Endodermal cell (in vitro differentiated cells): ENCODE measurements around the gene C4orf36. TPM values are rescaled to one million over a fixed set of nuclear protein-coding genes. Genes with fewer than 3 reads are reported as not detected.
A peak's percentile ranks its signal among the peaks of the same experiment; 100 is the strongest.

ENCODE experiments used
- DNase-seq: peaks from one replicate; pipeline ENCODE4 v3.0.0-alpha.2; 2017
- H3K27ac ChIP-seq: 2 replicates; pipeline ENCODE4 v1.5.1; 2013; ENCODE audit warnings: mild to moderate bottlenecking, low read depth, low read length, moderate library complexity
- H3K27me3 ChIP-seq: 2 replicates; pipeline ENCODE4 v1.6.1; 2013; ENCODE audit warnings: mild to moderate bottlenecking, low read length, moderate library complexity; ENCODE audit not compliant: insufficient read depth, control insufficient read depth, poor library complexity, severe bottlenecking
- H3K36me3 ChIP-seq: 2 replicates; pipeline ENCODE4 v1.7.0; 2013; ENCODE audit warnings: mild to moderate bottlenecking, low read length, moderate library complexity; ENCODE audit not compliant: control insufficient read depth, insufficient read depth
- H3K4me1 ChIP-seq: one replicate; pipeline ENCODE4 v1.7.0; 2013; ENCODE audit warnings: low read length; ENCODE audit not compliant: control insufficient read depth, insufficient read depth
- H3K4me3 ChIP-seq: 2 replicates; pipeline ENCODE4 v1.5.1; 2013; ENCODE audit warnings: mild to moderate bottlenecking, low read length, moderate library complexity
- H3K9ac ChIP-seq: 2 replicates; pipeline ENCODE4 v1.6.1; 2013; ENCODE audit warnings: mild to moderate bottlenecking, low read length, moderate library complexity; ENCODE audit not compliant: poor library complexity, severe bottlenecking; ENCODE audit errors: extremely low read depth
- H3K9me3 ChIP-seq: 2 replicates; pipeline ENCODE4 v1.6.1; 2013; ENCODE audit warnings: mild to moderate bottlenecking, low read length, moderate library complexity; ENCODE audit not compliant: control insufficient read depth
- H3K27ac Mint-ChIP-seq: 2 replicates; pipeline ENCODE4 v1.8.0; 2020; ENCODE audit warnings: mixed read lengths
- H3K27me3 Mint-ChIP-seq: 2 replicates; pipeline ENCODE4 v1.8.0; 2021; ENCODE audit warnings: mild to moderate bottlenecking, mixed read lengths; ENCODE audit not compliant: insufficient read depth
- H3K36me3 Mint-ChIP-seq: 2 replicates; pipeline ENCODE4 v1.8.0; 2020; ENCODE audit warnings: low read depth, mixed read lengths
- H3K4me1 Mint-ChIP-seq: 2 replicates; pipeline ENCODE4 v1.8.0; 2020; ENCODE audit warnings: mixed read lengths
- H3K4me3 Mint-ChIP-seq: 2 replicates; pipeline ENCODE4 v1.8.0; 2020; ENCODE audit warnings: mild to moderate bottlenecking, moderate library complexity, mixed read lengths
- H3K9me3 Mint-ChIP-seq: 2 replicates; pipeline ENCODE4 v1.8.0; 2020; ENCODE audit warnings: mild to moderate bottlenecking, mixed read lengths
- CTCF ChIP-seq: fragments of 200-600 bp; sonication (generic); conservative IDR thresholded peaks from 2 replicates; pipeline ENCODE4 v1.5.0; 2021; ENCODE audit warnings: antibody characterized with exemption, mild to moderate bottlenecking
- WGBS, 2 experiments: methylation state at CpG; one replicate each; pipeline versions ENCODE4 v1.1.5 to v1.1.7; 2013; ENCODE audit warnings: missing lambda C conversion rate in 2 of 2, mixed read lengths in 1 of 2; ENCODE audit not compliant: insufficient coverage in 1 of 2, insufficient read length in 1 of 2; 5-methylcytosine and 5-hydroxymethylcytosine counted together
- total RNA-seq, 2 donors: library from RNA; stranded (reverse); fragmentation: NEBNext Ultra II Directional in 1 of 2; extraction: Animal tissue kit (Norgen Biotek cat#: 25700) in 1 of 2; gene quantifications; 2 replicates in 1 of 2; 3 replicates in 1 of 2; pipeline ENCODE4 v1.2.1, GENCODE V29; 2021

C4orf36 gene
- total RNA-seq, 2 donors from 2014 or later = 2.2 to 3.7 TPM

GRCh38 chr4:86928400-86929255, 36.4 kb upstream of the C4orf36 start:
- H3K36me3 ChIP-seq = peaks cover 10% of the 10 kb centered on the region
- WGBS, 2 experiments = 91 to 93% methylated on average over 10 of the region's 10 CpGs
- no peak overlapping the region for H3K27ac ChIP-seq
- H3K27me3 ChIP-seq = no peaks in the 10 kb centered on the region
- TF ChIP-seq CTCF = no peak
- DNase-seq = no peak
- no peak overlapping the region for H3K4me3 Mint-ChIP-seq
- H3K9me3 ChIP-seq = no peaks in the 10 kb centered on the region
- H3K27ac Mint-ChIP-seq = no peak overlapping the region
- no peaks in the 10 kb centered on the region for H3K4me1 ChIP-seq
- peaks cover 2% of the 10 kb centered on the region for H3K4me1 Mint-ChIP-seq
- no peak overlapping the region for H3K9ac ChIP-seq
- no peak overlapping the region for H3K4me3 ChIP-seq
- H3K36me3 Mint-ChIP-seq = peaks cover 35% of the 10 kb centered on the region
- H3K27me3 Mint-ChIP-seq = no peaks in the 10 kb centered on the region
- H3K9me3 Mint-ChIP-seq = no peaks in the 10 kb centered on the region

DNA sequence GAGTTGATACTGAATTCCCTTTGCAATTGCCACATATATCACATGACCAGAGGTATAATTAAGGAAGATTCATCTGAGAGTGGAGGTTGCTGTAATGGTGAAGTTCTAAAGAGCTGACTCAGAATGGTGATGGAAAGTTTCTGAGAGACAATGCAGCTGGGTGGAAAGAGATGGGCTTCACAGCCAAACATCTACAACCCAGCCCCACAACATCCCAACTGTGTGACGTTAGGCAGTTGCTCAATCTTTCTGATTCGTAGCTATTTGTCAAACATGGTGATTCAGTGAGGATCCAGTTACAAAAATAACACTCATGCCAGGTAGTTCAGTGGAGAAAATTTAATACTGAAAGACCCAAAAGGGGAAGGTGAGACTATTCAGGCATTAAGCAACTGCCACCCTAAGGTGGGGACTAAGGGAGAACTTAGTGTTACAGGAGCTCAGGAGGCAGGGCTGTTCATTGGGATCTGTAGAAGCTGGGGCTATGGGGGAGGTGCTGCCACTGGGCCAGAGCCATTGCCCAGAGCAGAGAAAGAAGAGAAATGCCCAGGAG, 35.7 kb upstream of the C4orf36 start:
- no peak for DNase-seq
- Histone ChIP-seq H3K4me3 (no peak overlapping the region), H3K36me3 (peaks cover 10% of the 10 kb centered on the region), H3K4me1 (no peaks in the 10 kb centered on the region), H3K27me3 (no peaks in the 10 kb centered on the region), H3K9ac (no peak overlapping the region), H3K9me3 (no peaks in the 10 kb centered on the region), H3K27ac (no peak overlapping the region)
- Mint-ChIP-seq H3K4me1 (no peaks in the 10 kb centered on the region), H3K27ac (no peak overlapping the region), H3K36me3 (peaks cover 35% of the 10 kb centered on the region), H3K27me3 (no peaks in the 10 kb centered on the region), H3K9me3 (no peaks in the 10 kb centered on the region), H3K4me3 (no peak overlapping the region)
- WGBS, 2 experiments = 88 to 95% methylated on average over 2 of the region's 2 CpGs
- no peak for TF ChIP-seq CTCF

- H3K27ac Mint-ChIP-seq = no peak overlapping the region
- 93% methylated on average over 5 to 6 of the region's 6 CpGs for WGBS, 2 experiments
- no peaks in the 10 kb centered on the region for H3K9me3 Mint-ChIP-seq
- no peaks in the 10 kb centered on the region for H3K27me3 Mint-ChIP-seq
- H3K36me3 Mint-ChIP-seq = peaks cover 33% of the 10 kb centered on the region
- no peak overlapping the region for H3K4me3 Mint-ChIP-seq
- no peak overlapping the region for H3K9ac ChIP-seq
- no peak overlapping the region for H3K27ac ChIP-seq
- H3K4me1 Mint-ChIP-seq = peaks cover 2% of the 10 kb centered on the region
- no peaks in the 10 kb centered on the region for H3K9me3 ChIP-seq
- H3K4me3 ChIP-seq = no peak overlapping the region
- no peak for TF ChIP-seq CTCF
- no peaks in the 10 kb centered on the region for H3K4me1 ChIP-seq
- peaks cover 10% of the 10 kb centered on the region for H3K36me3 ChIP-seq
- no peaks in the 10 kb centered on the region for H3K27me3 ChIP-seq
- peak; percentile 28 for DNase-seq
Observed at GRCh38 chr4:86926435-86927086, 34.3 kb upstream of the C4orf36 start.
